HepG2 (cell line): ENCODE results near the gene TMEM121. TPM values are rescaled to one million over a fixed set of nuclear protein-coding genes. Genes with fewer than 3 reads are reported as not detected.

Experiments used
- ATAC-seq: fragments of 200-7000 bp; cut with Tn5 transposase; 3 replicates; pipeline ENCODE4 v1.9.1; 2020; ENCODE audit warnings: mild to moderate bottlenecking, moderate library complexity
- BruUV-seq: library from RNA; stranded (reverse); fragments of 400-500 nt; replicated peaks from 2 replicates; lab custom pipeline; 2021; lab: Mats Ljungman, UMichigan
- CTCF ChIA-PET: fragments of 300-600 bp; formaldehyde crosslinking; extraction: SDS; loops from one replicate; lab custom pipeline; 2021; ENCODE audit warnings: low total read pairs, inconsistent platforms, low intra/inter-chr PET ratio; lab: Yijun Ruan, JAX
- POLR2A ChIA-PET: fragments of 350-600 bp; sonication (Branson Sonifier 250); formaldehyde crosslinking; loops from one replicate; lab custom pipeline; 2020; ENCODE audit warnings: antibody characterized with exemption, inconsistent platforms; lab: Yijun Ruan, JAX
- DNase-seq: peaks from one replicate; pipeline ENCODE4 v3.0.0-alpha.2; 2015; ENCODE audit warnings: low spot score
- FAIRE-seq: peaks from 3 replicates; lab custom pipeline; 2011; peaks lifted over from hg19 to GRCh38; lab: Jason Lieb, UNC
- H2AFZ ChIP-seq: one replicate; pipeline ENCODE4 v1.6.1; 2011; ENCODE audit warnings: low read length, inconsistent platforms
- H3K27ac ChIP-seq: fragments of 300-600 bp; 3 replicates; pipeline ENCODE4 v1.8.0; 2011; ENCODE audit warnings: mixed run types, mild to moderate bottlenecking, mixed read lengths, low read length, inconsistent platforms; ENCODE audit not compliant: insufficient read depth; ENCODE audit errors: extremely low read length
- H3K27me3 ChIP-seq, 2 experiments: fragments of 200-600 bp in 1 of 2; 2 replicates in 1 of 2; 3 replicates in 1 of 2; pipeline versions ENCODE4 v1.6.0 to v1.8.0; 2011; ENCODE audit warnings: low read length in 2 of 2, mild to moderate bottlenecking in 2 of 2, moderate library complexity in 2 of 2, inconsistent platforms in 1 of 2; ENCODE audit not compliant: insufficient read depth in 2 of 2, control insufficient read depth in 1 of 2
- H3K36me3 ChIP-seq, 2 experiments: fragments of 200-600 bp in 1 of 2; replicated peaks in 1 of 2; 2 replicates in 1 of 2; 3 replicates in 1 of 2; pipeline versions ENCODE4 v1.5.1 to v1.8.0; 2011; ENCODE audit warnings: low read length in 2 of 2, inconsistent platforms in 1 of 2; ENCODE audit not compliant: insufficient read depth in 2 of 2, control insufficient read depth in 1 of 2
- H3K4me1 ChIP-seq: 2 replicates; pipeline ENCODE4 v1.5.1; 2012; ENCODE audit warnings: low read length, inconsistent platforms; ENCODE audit not compliant: insufficient read depth
- H3K4me2 ChIP-seq: 2 replicates; pipeline ENCODE4 v1.6.0; 2011; ENCODE audit warnings: low read depth, low read length, inconsistent platforms
- H3K4me3 ChIP-seq, 3 experiments: fragments of 200-600 bp in 1 of 3; sonication (generic), shearing (Covaris generic) in 1 of 3; replicated peaks in 1 of 3; 2 replicates each; pipeline ENCODE4 v1.5.1; 2011 to 2016; ENCODE audit warnings: low read length in 3 of 3, inconsistent platforms in 2 of 3, low read depth in 2 of 3, mild to moderate bottlenecking in 2 of 3, control low read depth in 1 of 3, mixed read lengths in 1 of 3; ENCODE audit not compliant: insufficient read depth in 1 of 3
- H3K79me2 ChIP-seq: one replicate; pipeline ENCODE4 v1.6.1; 2011; ENCODE audit warnings: low read length, inconsistent platforms; ENCODE audit not compliant: insufficient read depth
- H3K9ac ChIP-seq: 2 replicates; pipeline ENCODE4 v1.6.0; 2011; ENCODE audit warnings: mild to moderate bottlenecking, low read depth, low read length, inconsistent platforms; ENCODE audit not compliant: insufficient read depth
- H3K9me3 ChIP-seq: 2 replicates; pipeline ENCODE4 v1.5.1; 2012; ENCODE audit warnings: mild to moderate bottlenecking, low read length
- H4K20me1 ChIP-seq: 2 replicates; pipeline ENCODE4 v1.6.0; 2011; ENCODE audit warnings: inconsistent platforms, mild to moderate bottlenecking, low read length, moderate library complexity; ENCODE audit not compliant: insufficient read depth
- HNRNPL ChIP-seq: fragments of 200-400 bp; formaldehyde crosslinking; IDR thresholded peaks from 2 replicates; pipeline ENCODE4 v1.6.1; 2017; ENCODE audit warnings: mild to moderate bottlenecking, low read depth, low read length
- IRF2 ChIP-seq: IDR thresholded peaks from 2 replicates; pipeline ENCODE4 v1.6.1; 2018; ENCODE audit warnings: missing genetic modification reagents, missing compliant biosample characterization
- SOX6 ChIP-seq, 2 experiments: fragments of 450-650 bp in 1 of 2; sonication (generic) in 1 of 2; formaldehyde crosslinking in 1 of 2; IDR thresholded peaks; 2 replicates each; pipeline versions ENCODE4 v1.4.0 to v1.6.1; 2017 to 2020; ENCODE audit warnings: antibody characterized with exemption in 1 of 2, mild to moderate bottlenecking in 1 of 2, missing genetic modification reagents in 1 of 2
- TEAD3 ChIP-seq: optimal IDR thresholded peaks from 2 replicates; pipeline ENCODE3; 2016; ENCODE audit warnings: borderline replicate concordance
- XRCC5 ChIP-seq: fragments of 200-400 bp; formaldehyde crosslinking; optimal IDR thresholded peaks from 2 replicates; pipeline ENCODE3; 2017; ENCODE audit warnings: mild to moderate bottlenecking, low read length
- YEATS4 ChIP-seq: sonication (generic); formaldehyde crosslinking; IDR thresholded peaks from 2 replicates; pipeline ENCODE4 v1.4.0; 2020; ENCODE audit warnings: missing genetic modification reagents, borderline replicate concordance
- YY1 ChIP-seq: IDR thresholded peaks from 2 replicates; pipeline ENCODE4 v1.6.1; 2011; ENCODE audit warnings: low read length, low read depth, moderate library complexity, mild to moderate bottlenecking; ENCODE audit not compliant: insufficient read depth, insufficient replicate concordance
- ZKSCAN8 ChIP-seq: IDR thresholded peaks from 2 replicates; pipeline ENCODE4 v1.6.1; 2016; ENCODE audit warnings: borderline replicate concordance, missing genetic modification reagents, missing compliant biosample characterization
- ZNF33A ChIP-seq: sonication (generic); formaldehyde crosslinking; IDR thresholded peaks from 2 replicates; pipeline ENCODE4 v1.5.1; 2020; ENCODE audit warnings: missing genetic modification reagents, mild to moderate bottlenecking, moderate library complexity, borderline replicate concordance
- ZNF441 ChIP-seq: sonication (generic); formaldehyde crosslinking; IDR thresholded peaks from 2 replicates; pipeline ENCODE4 v1.7.0; 2021; ENCODE audit warnings: missing genetic modification reagents, borderline replicate concordance
- ZNF709 ChIP-seq: sonication (generic); formaldehyde crosslinking; IDR thresholded peaks from 2 replicates; pipeline ENCODE4 v1.5.0; 2020; ENCODE audit warnings: mild to moderate bottlenecking, missing genetic modification reagents
- ZNF816 ChIP-seq: sonication (generic); formaldehyde crosslinking; IDR thresholded peaks from 2 replicates; pipeline ENCODE4 v1.8.0; 2022; ENCODE audit warnings: missing genetic modification reagents, mild to moderate bottlenecking, borderline replicate concordance
- ZSCAN31 ChIP-seq: sonication (generic); formaldehyde crosslinking; IDR thresholded peaks from 2 replicates; pipeline ENCODE4 v1.5.0; 2020; ENCODE audit warnings: low read depth, mild to moderate bottlenecking, missing genetic modification reagents
- WGBS: methylation state at CpG from one replicate; pipeline ENCODE4 v1.1.6; 2017; ENCODE audit warnings: low lambda C conversion rate; 5-methylcytosine and 5-hydroxymethylcytosine counted together
- in situ Hi-C: cut with HindIII; loops from 2 replicates; pipeline ENCODE4 v1.10.0; 2017; ENCODE audit warnings: low pct_unique_long_range_greater_than_20kb; ENCODE audit not compliant: extremely low pct_ligation_motif_present
- intact Hi-C: fragments of 100-400 bp; cut with micrococcal nuclease; formaldehyde crosslinking; loops from one replicate; pipeline ENCODE4 v1.10.0; 2022; ENCODE audit not compliant: unreplicated experiment
- polyA plus RNA-seq, 8 experiments: library from polyadenylated mRNA; depleted of rRNA in 3 of 8; stranded (reverse) in 7 of 8; unstranded in 1 of 8; fragments of >200 nt; fragmentation: Illumina TruSeq in 4 of 8; extraction: Trizol in 4 of 8; gene quantifications; 2 replicates each; pipeline versions ENCODE4 v1.2.1 to v1.2.3, GENCODE V29; 2011 to 2016; ENCODE audit warnings: low read depth in 4 of 8, missing spikeins in 1 of 8, mixed read lengths in 1 of 8; ENCODE audit not compliant: insufficient read depth in 1 of 8
- total RNA-seq, 5 experiments: library from RNA; depleted of rRNA; stranded (reverse); fragments of >200 nt; fragmentation: Illumina TruSeq; extraction: Trizol; gene quantifications; 2 replicates each; pipeline ENCODE4 v1.2.3, GENCODE V29; 2016; ENCODE audit warnings: low read depth in 1 of 5
- TF ChIP-seq, protein P1 (sequence below): sonication (generic); formaldehyde crosslinking; IDR thresholded peaks from 2 replicates; pipeline ENCODE4 v1.5.1; 2020; ENCODE audit warnings: mild to moderate bottlenecking, missing genetic modification reagents, moderate library complexity
- TF ChIP-seq, protein P2 (sequence below): sonication (generic); formaldehyde crosslinking; IDR thresholded peaks from 2 replicates; pipeline ENCODE4 v1.8.1; 2022; ENCODE audit warnings: mild to moderate bottlenecking, missing genetic modification reagents
- TF ChIP-seq, protein P3 (sequence below): IDR thresholded peaks from 2 replicates; pipeline ENCODE4 v1.6.1; 2016; ENCODE audit warnings: missing compliant biosample characterization, missing genetic modification reagents, borderline replicate concordance

TMEM121 gene
- total and polyA plus RNA-seq, 2 of the 13 experiments (the other 11 are each of a cell fraction or from before 2014, with no cell fraction given): 6.6 to 19.0 TPM

DNA sequence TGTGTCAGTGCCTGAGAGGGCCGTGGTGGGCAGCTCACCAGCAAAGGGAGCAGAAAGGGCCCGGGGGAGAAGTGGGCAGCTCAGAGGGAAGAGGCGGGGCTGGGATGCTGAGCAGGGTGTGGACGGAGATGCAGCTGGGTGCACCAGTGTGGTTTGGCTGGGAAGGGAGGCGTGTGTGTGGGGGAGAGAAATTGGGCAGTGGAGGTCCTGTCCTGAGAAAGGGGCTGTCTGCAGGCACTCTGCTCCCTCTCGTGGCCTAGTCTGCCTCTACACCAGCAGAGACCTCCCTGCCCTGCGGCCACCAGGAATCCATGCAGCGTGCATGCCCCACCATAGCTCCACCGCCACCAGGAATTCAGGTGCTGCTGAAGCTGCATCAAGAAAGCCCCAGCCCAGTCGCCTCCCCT, 6.4 kb downstream of the TMEM121 start:
- H2AFZ ChIP-seq: no peak overlapping the region
- in situ Hi-C loops (loop anchor here (5.0 kb wide), 1 partner anchor 155 kb away; no protein-coding TSS in a partner anchor), intact Hi-C loops (loop anchor here (5.0 kb wide), 1 partner anchor 160 kb away; no protein-coding TSS in a partner anchor)
- H3K9me3 ChIP-seq: no peaks in the 10 kb centered on the region
- H3K27me3 ChIP-seq: peaks cover 8 to 56% of the 10 kb centered on the region in 2 experiments
- no TSS peak for BruUV-seq
- 5% methylated on average over 5 of the region's 10 CpGs for WGBS
- H3K4me3 ChIP-seq: peak overlapping the region in 1 of 3 experiments; percentile 26; a peak in 1 of 6 replicates
- 0 out of 5 replicates have a peak, but pooled peaks cover 0 to 6% of the 10 kb centered on the region in 2 experiments for H3K36me3 ChIP-seq
- H3K27ac ChIP-seq: no peak overlapping the region
- ChIA-PET CTCF (interaction anchor here (1.1 to 1.6 kb wide), 3 partner anchors 52 to 165 kb away, joined by 3 to 6 read pairs (median 3); no protein-coding TSS in a partner anchor), POLR2A (interaction anchor here (1.1 to 1.5 kb wide), 2 partner anchors 36 to 43 kb away, joined by 3 to 5 read pairs; no protein-coding TSS in a partner anchor)
- peak overlapping the region; percentile 30; the same call in 1 of the 2 replicates for H3K4me2 ChIP-seq
- H3K79me2 ChIP-seq: no peaks in the 10 kb centered on the region
- ATAC-seq: peak; percentile 86
- no peak overlapping the region for H3K9ac ChIP-seq
- no peak for FAIRE-seq
- H4K20me1 ChIP-seq: peaks cover 4% of the 10 kb centered on the region; the same call in 1 of the 2 replicates
- DNase-seq: peak; percentile 56
- H3K4me1 ChIP-seq: peaks cover 43% of the 10 kb centered on the region
- TF ChIP-seq, protein P1, sequence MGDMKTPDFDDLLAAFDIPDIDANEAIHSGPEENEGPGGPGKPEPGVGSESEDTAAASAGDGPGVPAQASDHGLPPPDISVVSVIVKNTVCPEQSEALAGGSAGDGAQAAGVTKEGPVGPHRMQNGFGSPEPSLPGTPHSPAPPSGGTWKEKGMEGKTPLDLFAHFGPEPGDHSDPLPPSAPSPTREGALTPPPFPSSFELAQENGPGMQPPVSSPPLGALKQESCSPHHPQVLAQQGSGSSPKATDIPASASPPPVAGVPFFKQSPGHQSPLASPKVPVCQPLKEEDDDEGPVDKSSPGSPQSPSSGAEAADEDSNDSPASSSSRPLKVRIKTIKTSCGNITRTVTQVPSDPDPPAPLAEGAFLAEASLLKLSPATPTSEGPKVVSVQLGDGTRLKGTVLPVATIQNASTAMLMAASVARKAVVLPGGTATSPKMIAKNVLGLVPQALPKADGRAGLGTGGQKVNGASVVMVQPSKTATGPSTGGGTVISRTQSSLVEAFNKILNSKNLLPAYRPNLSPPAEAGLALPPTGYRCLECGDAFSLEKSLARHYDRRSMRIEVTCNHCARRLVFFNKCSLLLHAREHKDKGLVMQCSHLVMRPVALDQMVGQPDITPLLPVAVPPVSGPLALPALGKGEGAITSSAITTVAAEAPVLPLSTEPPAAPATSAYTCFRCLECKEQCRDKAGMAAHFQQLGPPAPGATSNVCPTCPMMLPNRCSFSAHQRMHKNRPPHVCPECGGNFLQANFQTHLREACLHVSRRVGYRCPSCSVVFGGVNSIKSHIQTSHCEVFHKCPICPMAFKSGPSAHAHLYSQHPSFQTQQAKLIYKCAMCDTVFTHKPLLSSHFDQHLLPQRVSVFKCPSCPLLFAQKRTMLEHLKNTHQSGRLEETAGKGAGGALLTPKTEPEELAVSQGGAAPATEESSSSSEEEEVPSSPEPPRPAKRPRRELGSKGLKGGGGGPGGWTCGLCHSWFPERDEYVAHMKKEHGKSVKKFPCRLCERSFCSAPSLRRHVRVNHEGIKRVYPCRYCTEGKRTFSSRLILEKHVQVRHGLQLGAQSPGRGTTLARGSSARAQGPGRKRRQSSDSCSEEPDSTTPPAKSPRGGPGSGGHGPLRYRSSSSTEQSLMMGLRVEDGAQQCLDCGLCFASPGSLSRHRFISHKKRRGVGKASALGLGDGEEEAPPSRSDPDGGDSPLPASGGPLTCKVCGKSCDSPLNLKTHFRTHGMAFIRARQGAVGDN: peak; percentile 12; the same call in 1 of the 2 replicates
- TF ChIP-seq ZNF33A (CRISPR knock-in tag): no peak
- TF ChIP-seq, protein P2, sequence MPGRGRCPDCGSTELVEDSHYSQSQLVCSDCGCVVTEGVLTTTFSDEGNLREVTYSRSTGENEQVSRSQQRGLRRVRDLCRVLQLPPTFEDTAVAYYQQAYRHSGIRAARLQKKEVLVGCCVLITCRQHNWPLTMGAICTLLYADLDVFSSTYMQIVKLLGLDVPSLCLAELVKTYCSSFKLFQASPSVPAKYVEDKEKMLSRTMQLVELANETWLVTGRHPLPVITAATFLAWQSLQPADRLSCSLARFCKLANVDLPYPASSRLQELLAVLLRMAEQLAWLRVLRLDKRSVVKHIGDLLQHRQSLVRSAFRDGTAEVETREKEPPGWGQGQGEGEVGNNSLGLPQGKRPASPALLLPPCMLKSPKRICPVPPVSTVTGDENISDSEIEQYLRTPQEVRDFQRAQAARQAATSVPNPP (CRISPR knock-in tag): no peak
- TF ChIP-seq ZKSCAN8: no peak
- TF ChIP-seq YEATS4 (CRISPR knock-in tag): no peak
- 0 out of 2 replicates have a peak, but pooled peaks have one; percentile 16 for TF ChIP-seq IRF2
- TF ChIP-seq SOX6 (IDR thresholded peaks at IDR 0.05): no peak
- TF ChIP-seq SOX6 (CRISPR knock-in tag; IDR thresholded peaks at IDR 0.05): no peak
- peak; percentile 63 for TF ChIP-seq XRCC5
- peak; percentile 27 for TF ChIP-seq TEAD3
- no peak for TF ChIP-seq ZNF816 (CRISPR knock-in tag)
- TF ChIP-seq, protein P3, sequence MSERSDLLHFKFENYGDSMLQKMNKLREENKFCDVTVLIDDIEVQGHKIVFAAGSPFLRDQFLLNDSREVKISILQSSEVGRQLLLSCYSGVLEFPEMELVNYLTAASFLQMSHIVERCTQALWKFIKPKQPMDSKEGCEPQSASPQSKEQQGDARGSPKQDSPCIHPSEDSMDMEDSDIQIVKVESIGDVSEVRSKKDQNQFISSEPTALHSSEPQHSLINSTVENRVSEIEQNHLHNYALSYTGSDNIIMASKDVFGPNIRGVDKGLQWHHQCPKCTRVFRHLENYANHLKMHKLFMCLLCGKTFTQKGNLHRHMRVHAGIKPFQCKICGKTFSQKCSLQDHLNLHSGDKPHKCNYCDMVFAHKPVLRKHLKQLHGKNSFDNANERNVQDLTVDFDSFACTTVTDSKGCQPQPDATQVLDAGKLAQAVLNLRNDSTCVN (CRISPR knock-in tag): 0 out of 2 replicates have a peak, but pooled peaks have one; percentile 22
- peak; percentile 32 for TF ChIP-seq YY1
- 0 out of 2 replicates have a peak, but pooled peaks have one; percentile 26 for TF ChIP-seq HNRNPL
- no peak for TF ChIP-seq ZNF441
- no peak for TF ChIP-seq ZNF709
- peak; percentile 14; the same call in 1 of the 2 replicates for TF ChIP-seq ZSCAN31 (CRISPR knock-in tag)
